Measurements from ENCODE around the gene KCNJ14.
"Not testable (repeated sequence)": the region's sequence is repeated elsewhere in the genome, so short reads cannot be mapped to it uniquely, and the experiment has no call there.

GRCh38 chr19:48486706-48487105 lies 31.3 kb downstream of the KCNJ14 start:
- not testable (repeated sequence) for TF ChIP-seq CTCF (conservative IDR thresholded peaks at IDR 0.05; ENCODE audit: low read depth, low read length); EZH2 (IDR thresholded peaks at IDR 0.05; ENCODE audit: low read length, unreplicated experiment)

Measured in PC-3 (cell line).